ENCODE data around the gene INTS11.

The INTS11 gene

GRCh38 chr1:1357871-1358432 is 33.5 kb upstream of the INTS11 start:
- no peak for DNase-seq (ENCODE audit: low read depth in 2 of 2)

DNA sequence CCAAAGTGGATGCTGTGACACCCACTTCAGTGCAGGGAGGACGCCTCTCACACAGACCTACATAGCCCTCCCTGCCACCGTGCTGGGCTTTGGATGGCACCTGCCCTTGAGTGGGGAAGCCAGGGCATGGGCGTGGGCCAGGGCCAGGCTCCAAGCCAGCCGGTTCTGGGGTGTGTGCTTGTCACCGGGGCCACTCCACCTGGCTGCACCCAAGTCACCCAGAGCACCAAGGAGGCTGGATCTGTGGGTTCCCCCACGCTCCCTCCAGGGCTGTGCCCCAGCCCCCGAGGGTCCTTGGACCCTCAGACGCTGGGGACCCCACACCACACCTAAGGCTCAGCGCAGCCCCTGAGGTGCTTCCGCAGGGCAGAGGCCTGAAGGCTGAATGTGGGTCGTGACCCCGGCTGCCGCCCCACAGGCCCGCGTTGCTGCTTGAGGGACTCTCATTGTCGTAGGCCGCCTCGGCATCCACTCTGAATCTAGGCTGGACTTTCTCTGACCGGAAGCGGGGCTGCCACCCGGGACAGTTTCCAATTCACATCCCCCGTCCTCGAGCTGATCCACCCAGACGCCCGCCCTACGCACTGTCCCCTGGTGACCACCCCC is 32.4 kb upstream of the INTS11 start:
- DNase-seq (ENCODE audit: low read depth in 2 of 2), result no peak

- no peak for DNase-seq (ENCODE audit: low read depth in 2 of 2)
Measured at GRCh38 chr1:1356166-1356795, 31.8 kb upstream of the INTS11 start.

DNA sequence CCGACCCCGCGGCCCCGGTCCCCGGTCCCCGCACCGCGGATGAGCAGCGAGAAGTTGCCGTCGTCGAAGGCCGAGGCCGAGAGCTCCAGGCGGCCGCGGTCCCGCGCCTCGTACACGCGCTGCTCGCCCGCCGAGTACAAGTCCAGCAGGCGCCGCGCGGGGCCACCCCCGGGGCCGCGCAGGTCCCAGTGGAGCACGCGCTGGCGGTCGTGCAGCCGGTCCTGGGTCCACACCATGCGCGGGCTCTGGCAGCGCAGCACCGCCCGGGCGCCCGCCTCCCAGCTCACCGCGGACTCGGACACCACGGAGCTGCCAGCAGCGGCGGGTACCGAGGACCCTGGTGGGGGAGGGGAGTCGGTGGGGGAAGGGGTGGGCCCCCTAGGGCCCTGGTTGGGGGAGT is 31.0 kb upstream of the INTS11 start:
- DNase-seq (ENCODE audit: low read depth in 2 of 2), result no peak

DNA sequence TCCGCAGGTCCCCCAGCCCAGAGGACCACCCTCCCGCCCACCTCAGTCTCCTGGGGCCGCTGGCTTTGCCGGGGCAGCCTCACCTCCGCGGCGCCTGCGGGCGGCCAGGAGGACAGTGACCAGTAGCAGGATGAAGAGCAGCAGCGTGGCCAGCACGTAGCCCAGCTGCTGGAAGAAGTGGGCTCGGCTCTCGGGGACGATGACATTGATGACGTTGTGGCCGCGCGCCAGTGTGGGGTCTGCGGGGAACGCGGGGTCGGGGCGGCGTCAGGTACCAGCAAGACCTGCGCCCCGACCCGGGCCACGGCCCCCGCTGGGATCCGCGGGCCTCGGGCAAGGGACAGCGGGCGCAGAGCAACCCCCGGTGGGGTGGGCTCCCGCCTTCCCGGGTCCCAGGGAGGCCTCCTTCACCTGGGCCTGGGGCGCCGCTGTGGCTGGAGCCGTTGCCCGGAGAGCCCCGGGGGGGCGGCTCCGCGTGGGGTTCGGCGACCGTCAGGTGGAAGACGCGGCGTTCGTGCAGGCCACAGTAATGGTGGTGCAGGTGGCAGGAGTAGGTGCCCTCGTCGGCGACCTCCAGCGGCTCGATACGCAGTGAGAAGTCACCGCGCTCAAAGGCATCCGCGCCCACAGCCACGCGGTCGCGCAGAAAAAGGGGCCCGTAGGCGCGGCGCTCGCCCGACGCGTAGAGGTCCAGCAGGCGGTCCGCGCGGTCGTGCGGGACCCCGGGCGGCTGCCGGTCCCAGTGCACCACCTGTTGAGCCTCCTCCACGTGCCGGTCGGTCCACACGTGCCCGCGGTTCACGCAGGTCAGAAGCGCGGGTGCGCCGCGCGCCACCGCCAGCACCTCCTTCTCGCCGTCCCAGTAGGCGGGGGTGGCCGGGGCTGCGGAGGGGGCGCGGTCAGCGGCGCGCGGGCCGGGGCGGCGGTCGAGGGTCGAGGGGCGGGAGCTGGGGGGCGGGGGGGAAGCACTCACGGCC is 30.1 kb upstream of the INTS11 start:
- no peak for DNase-seq (ENCODE audit: low read depth in 2 of 2)

GRCh38 chr1:1353389-1354151 is 29.1 kb upstream of the INTS11 start:
- no peak for DNase-seq (ENCODE audit: low read depth in 2 of 2)

GRCh38 chr1:1352786-1353388 is 28.4 kb upstream of the INTS11 start:
- DNase-seq (ENCODE audit: low read depth in 2 of 2), result no peak

- DNase-seq (ENCODE audit: low read depth in 2 of 2), result no peak
Measured at GRCh38 chr1:1351511-1352427, 27.3 kb upstream of the INTS11 start.

GRCh38 chr1:1349256-1350012 is 25.0 kb upstream of the INTS11 start, which contains the start of gene DVL1:
TSS of gene DVL1 (minus strand) at chr1:1349418. CDS start at chr1:1349065, 353 bp downstream.
- DNase-seq (ENCODE audit: low read depth in 2 of 2), result peak; percentile 32 to 50

DNA sequence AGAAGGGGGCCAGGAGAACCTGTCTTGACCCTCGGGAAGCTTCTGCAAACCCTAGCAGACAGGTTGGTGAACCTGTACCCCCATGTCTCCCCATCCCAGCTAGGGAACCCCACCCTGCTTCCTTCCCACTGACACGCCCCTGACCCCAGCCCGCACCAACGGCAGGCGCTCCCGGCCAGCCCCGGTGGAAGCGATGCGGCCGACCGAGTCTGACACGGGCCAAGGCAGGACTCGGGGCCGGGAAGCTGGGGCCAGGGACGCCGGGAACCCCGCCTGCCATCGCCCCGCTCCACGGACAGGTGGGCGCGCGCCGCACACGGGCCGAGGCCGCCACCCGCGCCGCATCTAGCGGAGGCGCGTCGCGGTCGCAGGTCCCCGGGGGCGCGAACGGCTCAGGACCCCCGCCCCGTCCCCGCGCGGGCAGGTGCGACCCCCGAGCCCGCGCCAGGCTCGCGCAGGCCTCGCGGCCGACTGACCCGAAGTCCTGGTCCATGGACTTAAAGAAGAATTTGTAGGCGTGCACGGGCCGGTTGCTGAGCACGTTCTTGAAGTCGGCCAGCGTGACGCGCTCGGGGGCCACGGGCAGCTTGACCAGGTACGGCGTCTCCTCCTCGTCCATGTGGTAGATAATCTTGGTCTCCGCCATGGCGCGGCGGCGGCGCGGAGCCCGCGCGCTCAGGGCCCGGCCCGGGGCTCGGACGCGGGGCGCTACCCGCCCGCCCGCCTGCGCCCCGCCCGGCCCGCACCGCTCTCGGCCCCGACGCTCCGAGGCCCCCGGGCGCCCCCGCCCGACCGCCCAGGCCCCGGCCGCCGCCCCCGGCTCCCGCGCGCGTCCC is 24.2 kb upstream of the INTS11 start:
- DNase-seq (ENCODE audit: low read depth in 2 of 2), result no peak

DNA sequence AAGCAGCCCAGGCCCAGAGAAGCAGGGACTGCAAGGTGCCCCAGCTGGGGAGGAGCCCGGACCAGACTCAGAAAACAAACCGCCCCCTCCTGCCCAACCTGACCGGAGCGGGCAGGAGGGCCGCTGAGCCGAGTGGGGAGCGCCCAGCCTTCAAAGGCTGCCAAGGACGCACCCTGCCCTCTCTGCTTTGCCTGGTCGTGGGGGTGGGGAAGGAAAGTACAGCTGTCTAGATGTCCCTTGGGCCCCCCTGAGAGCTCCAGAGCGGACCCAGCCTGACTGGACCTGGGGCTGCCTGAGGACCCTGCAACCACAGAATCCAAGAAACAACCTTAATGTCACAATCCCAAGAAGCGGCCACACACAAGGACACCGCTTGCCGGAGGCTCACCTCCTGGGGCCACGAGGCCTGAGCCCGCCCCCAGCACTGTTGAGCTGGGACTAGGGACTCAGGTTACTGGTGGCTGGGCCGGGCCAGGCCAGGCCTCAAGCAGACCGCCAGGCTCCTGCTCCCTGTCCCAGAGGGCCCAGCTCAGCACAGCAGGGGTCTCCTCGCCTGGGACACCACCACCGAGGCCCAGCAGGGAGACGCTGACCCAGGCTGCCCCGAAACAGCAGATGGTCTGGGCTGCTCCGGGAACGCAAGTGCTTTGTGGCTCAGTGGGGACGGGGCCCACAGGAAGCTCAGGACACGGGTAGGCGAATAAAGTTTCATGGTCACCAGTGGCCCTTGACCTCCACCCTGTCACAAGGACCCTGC is 23.4 kb upstream of the INTS11 start:
- no peak for DNase-seq (ENCODE audit: low read depth in 2 of 2)

DNA sequence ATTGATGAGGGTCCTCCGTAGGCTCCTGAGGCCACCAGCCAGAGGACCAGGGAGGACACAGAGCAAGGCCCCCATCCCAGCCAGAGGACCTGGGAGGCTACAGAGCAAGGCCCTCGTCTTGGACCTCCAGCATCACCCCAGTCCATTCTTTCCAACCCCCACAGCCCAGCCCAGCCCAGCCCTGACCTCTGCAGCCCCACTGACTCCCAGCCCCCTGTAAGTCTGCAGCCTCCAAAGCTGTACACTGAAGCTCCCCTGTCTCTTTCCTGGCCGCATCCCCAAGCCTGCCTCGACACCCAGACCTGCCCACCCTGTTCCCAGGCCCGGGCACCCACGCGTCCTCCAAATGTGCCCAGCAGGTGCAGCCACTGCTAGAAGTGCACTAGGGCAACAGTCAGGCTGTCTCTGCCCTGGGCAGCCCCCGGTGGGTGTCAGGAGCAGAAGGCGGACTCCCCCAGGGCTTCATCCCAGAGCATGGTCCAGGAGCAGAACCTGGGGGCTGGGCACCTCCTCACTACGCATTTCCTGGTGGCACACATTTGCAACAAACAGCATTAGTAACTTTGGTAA is 22.7 kb upstream of the INTS11 start:
- DNase-seq (ENCODE audit: low read depth in 2 of 2), result no peak

GRCh38 chr1:1346501-1346890 is 22.0 kb upstream of the INTS11 start:
- no peak for DNase-seq (ENCODE audit: low read depth in 2 of 2)

DNA sequence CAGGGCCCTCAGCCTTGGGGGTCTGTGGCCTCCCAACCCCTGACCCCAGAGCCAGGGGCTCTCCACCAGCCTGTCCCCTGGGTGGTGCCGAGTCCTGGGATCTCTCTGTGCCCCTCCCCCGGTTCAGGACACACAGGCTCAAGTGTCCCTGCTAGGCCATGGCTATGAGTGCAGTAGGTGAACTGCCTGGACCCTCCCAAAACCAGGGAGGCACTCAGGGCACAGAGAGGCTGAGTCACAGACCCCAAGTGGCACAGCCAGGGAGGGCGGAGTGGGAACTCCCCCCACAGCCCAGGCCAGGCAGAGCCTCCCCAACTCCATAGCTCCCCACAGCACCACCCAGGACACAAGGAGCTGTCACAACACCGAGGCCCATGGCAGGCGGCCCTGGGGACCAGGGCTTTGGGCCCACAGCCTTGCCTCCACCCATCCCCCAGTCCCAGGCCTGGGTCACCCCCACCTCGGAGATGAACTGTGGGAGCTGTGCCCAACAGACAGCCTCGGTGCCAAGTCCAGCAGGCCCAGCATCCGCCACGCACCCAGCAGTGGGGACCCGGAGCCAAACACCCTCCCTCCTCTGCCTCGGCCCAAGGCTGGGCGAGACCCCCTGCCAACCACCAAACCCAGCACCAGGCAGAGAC is 21.5 kb upstream of the INTS11 start:
- DNase-seq (ENCODE audit: low read depth in 2 of 2), result no peak

DNA sequence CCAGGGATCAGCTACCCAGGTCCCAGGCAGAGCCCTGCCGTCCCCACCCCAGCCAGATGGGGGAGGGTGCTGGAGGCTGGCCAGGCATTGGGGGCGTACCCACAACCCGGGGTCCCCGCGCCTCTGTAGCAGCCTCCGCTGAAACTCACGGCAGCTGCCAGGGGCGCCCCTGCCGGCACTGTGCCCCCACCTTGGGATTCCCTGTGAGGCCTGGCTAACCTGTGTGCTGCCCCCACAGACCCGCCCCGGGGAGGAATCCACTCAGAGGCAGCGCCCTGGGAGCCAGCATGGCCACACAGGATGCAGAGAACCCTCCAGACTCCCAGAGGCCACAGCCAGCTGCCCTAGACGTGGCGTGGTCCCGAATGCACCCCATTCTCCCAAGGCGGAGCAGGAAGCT is 20.9 kb upstream of the INTS11 start:
- DNase-seq (ENCODE audit: low read depth in 2 of 2), result no peak

GRCh38 chr1:1344655-1345361 is 20.3 kb upstream of the INTS11 start:
- peak; percentile 29 to 49 for DNase-seq (ENCODE audit: low read depth in 2 of 2)
